RPMI7951 (cell line): Measurements from ENCODE around the gene LRRC4C. TPM values are rescaled to one million over a fixed set of nuclear protein-coding genes. Genes with fewer than 3 reads are reported as not detected.
"Not testable (repeated sequence)": the region's sequence is repeated elsewhere in the genome, so short reads cannot be mapped to it uniquely, and the experiment has no call there.

Experiments
- DNase-seq: peaks from one replicate; pipeline ENCODE4 v3.0.0-alpha.2; 2012; ENCODE audit warnings: low read depth
- total RNA-seq: library from RNA; depleted of rRNA; stranded (reverse); fragments of >200 nt; shearing (Covaris generic); gene quantifications from 2 replicates; pipeline ENCODE4 v1.2.3, GENCODE V29; 2014

The LRRC4C gene
- total RNA-seq, 1 experiment from 2014 or later = not detected

- no peak for DNase-seq
Observed at GRCh38 chr11:40235841-40236240, 1223.6 kb downstream of the LRRC4C start.

- no peak for DNase-seq
Observed at GRCh38 chr11:40230821-40231220, 1228.6 kb downstream of the LRRC4C start.

- no peak for DNase-seq
Observed at GRCh38 chr11:40228662-40229061, 1230.8 kb downstream of the LRRC4C start.

- DNase-seq = no peak
Observed at GRCh38 chr11:40227730-40228129, 1231.7 kb downstream of the LRRC4C start.

GRCh38 chr11:40226654-40227053 lies 1232.8 kb downstream of the LRRC4C start:
- DNase-seq = no peak

GRCh38 chr11:40223596-40224330 lies 1235.7 kb downstream of the LRRC4C start:
- DNase-seq = no peak

- DNase-seq = no peak
Observed at GRCh38 chr11:40219401-40219800, 1240.1 kb downstream of the LRRC4C start.

- no peak for DNase-seq
Observed at GRCh38 chr11:40215556-40215955, 1243.9 kb downstream of the LRRC4C start.

- no peak for DNase-seq
Observed at GRCh38 chr11:40207416-40207815, 1252.0 kb downstream of the LRRC4C start.

GRCh38 chr11:40204228-40204627 lies 1255.2 kb downstream of the LRRC4C start:
- no peak for DNase-seq

GRCh38 chr11:40203606-40204005 lies 1255.8 kb downstream of the LRRC4C start:
- DNase-seq = no peak

- no peak for DNase-seq
Observed at GRCh38 chr11:40202589-40203270, 1256.7 kb downstream of the LRRC4C start.

- DNase-seq = not testable (repeated sequence)
Observed at GRCh38 chr11:40192590-40192989, 1266.9 kb downstream of the LRRC4C start.

- DNase-seq = no peak
Observed at GRCh38 chr11:40190294-40190693, 1269.2 kb downstream of the LRRC4C start.

- DNase-seq = no peak
Observed at GRCh38 chr11:40188848-40189247, 1270.6 kb downstream of the LRRC4C start.

GRCh38 chr11:40187295-40187694 lies 1272.2 kb downstream of the LRRC4C start:
- no peak for DNase-seq

GRCh38 chr11:40186437-40187263 lies 1272.8 kb downstream of the LRRC4C start:
- DNase-seq = no peak

- no peak for DNase-seq
Observed at GRCh38 chr11:40185793-40186192, 1273.7 kb downstream of the LRRC4C start.

GRCh38 chr11:40183073-40184064 lies 1276.1 kb downstream of the LRRC4C start:
- DNase-seq = no peak

- no peak for DNase-seq
Observed at GRCh38 chr11:40179541-40179940, 1279.9 kb downstream of the LRRC4C start.

- DNase-seq = no peak
Observed at GRCh38 chr11:40178470-40178869, 1281.0 kb downstream of the LRRC4C start.
